ENCODE measurements around the gene CEP89.

GRCh38 chr19:32977280-32977679, 5.5 kb upstream of the CEP89 start:
- TF ChIP-seq CTCF (IDR thresholded peaks at IDR 0.05; ENCODE audit: low read length) (no peak), EZH2 (IDR thresholded peaks at IDR 0.05; ENCODE audit: borderline replicate concordance, low read length) (no peak)
